Smooth muscle cell (in vitro differentiated cells): Measurements from ENCODE around the gene CYTIP. TPM values are rescaled to one million over a fixed set of nuclear protein-coding genes. Genes with fewer than 3 reads are reported as not detected.

ENCODE experiments used
- DNase-seq: peaks from one replicate; lab custom pipeline; 2025; ENCODE audit not compliant: unreplicated experiment; lab: John Stamatoyannopoulos, UW
- H2AFZ ChIP-seq: fragments of 200-600 bp; sonication (generic); 2 replicates; pipeline ENCODE4 v1.6.0; 2016; ENCODE audit warnings: antibody characterized with exemption, low read depth, mild to moderate bottlenecking
- H3F3A ChIP-seq: fragments of 200-600 bp; sonication (generic); 2 replicates; pipeline ENCODE4 v1.6.0; 2017; ENCODE audit warnings: antibody characterized with exemption, low read depth
- H3K27ac ChIP-seq: fragments of 200-600 bp; sonication (generic); 2 replicates; pipeline ENCODE4 v1.5.1; 2016; ENCODE audit warnings: low read depth, mild to moderate bottlenecking
- H3K27me3 ChIP-seq: fragments of 200-600 bp; sonication (generic); 2 replicates; pipeline ENCODE4 v1.6.1; 2016; ENCODE audit warnings: low read depth, mild to moderate bottlenecking
- H3K36me3 ChIP-seq: fragments of 200-600 bp; sonication (generic); 2 replicates; pipeline ENCODE4 v1.5.1; 2016; ENCODE audit warnings: low read depth
- H3K4me1 ChIP-seq: fragments of 200-600 bp; sonication (generic); 2 replicates; pipeline ENCODE4 v1.5.1; 2016; ENCODE audit warnings: low read depth
- H3K4me2 ChIP-seq: fragments of 200-600 bp; sonication (generic); 2 replicates; pipeline ENCODE4 v1.6.0; 2016; ENCODE audit warnings: mild to moderate bottlenecking
- H3K4me3 ChIP-seq: fragments of 200-600 bp; sonication (generic); 2 replicates; pipeline ENCODE4 v1.5.1; 2016; ENCODE audit warnings: mild to moderate bottlenecking
- H3K79me2 ChIP-seq: fragments of 200-600 bp; sonication (generic); 2 replicates; pipeline ENCODE4 v1.6.0; 2016; ENCODE audit warnings: low read depth, mild to moderate bottlenecking
- H3K9ac ChIP-seq: fragments of 200-600 bp; sonication (generic); 2 replicates; pipeline ENCODE4 v1.6.0; 2016; ENCODE audit warnings: low read depth
- H3K9me3 ChIP-seq: fragments of 200-600 bp; sonication (generic); replicated peaks from 2 replicates; pipeline ENCODE4 v1.5.1; 2016; ENCODE audit warnings: low read depth
- H4K20me1 ChIP-seq: fragments of 200-600 bp; sonication (generic); 2 replicates; pipeline ENCODE4 v1.6.0; 2016; ENCODE audit warnings: low read depth
- WGBS: methylation state at CpG from one replicate; pipeline ENCODE4 v1.1.7; 2016; ENCODE audit warnings: low lambda C conversion rate; 5-methylcytosine and 5-hydroxymethylcytosine counted together
- polyA plus RNA-seq: library from polyadenylated mRNA; unstranded; fragments of >200 nt; fragmentation: Nextera tagmentation; extraction: Ambion mirVana; gene quantifications from 2 replicates; pipeline ENCODE4 v1.2.1, GENCODE V29; 2016
- total RNA-seq: library from RNA; depleted of rRNA; stranded (reverse); fragments of >200 nt; gene quantifications from 2 replicates; pipeline ENCODE4 v1.2.3, GENCODE V29; 2014
- TF ChIP-seq, protein P1 (sequence below): fragments of 200-600 bp; sonication (generic); IDR thresholded peaks from 2 replicates; pipeline ENCODE4 v1.5.1; 2017; ENCODE audit warnings: borderline replicate concordance, mild to moderate bottlenecking, antibody characterized with exemption; ENCODE audit not compliant: insufficient read depth, poor library complexity, severe bottlenecking

Gene CYTIP
- total and polyA plus RNA-seq, 2 experiments from 2014 or later, result not detected

DNA sequence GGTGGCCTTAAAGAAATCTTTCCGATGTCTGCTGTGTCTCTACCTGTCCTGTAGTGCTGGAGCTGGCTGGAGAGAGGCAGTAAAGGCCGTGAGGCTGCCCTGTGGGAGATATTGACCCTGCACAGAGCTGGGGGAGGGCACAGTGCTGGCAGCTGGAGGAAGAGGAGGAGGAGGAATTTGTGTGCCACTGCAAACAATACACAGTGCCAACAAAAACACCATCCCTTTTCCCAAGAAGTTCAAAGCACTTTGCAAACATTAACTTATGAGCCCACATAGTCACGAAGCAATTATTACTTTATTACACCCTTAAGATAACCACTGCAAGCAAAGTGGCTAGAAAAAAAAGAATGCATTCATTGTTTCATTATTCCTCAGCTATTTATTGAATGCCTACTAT lies 45.0 kb upstream of the CYTIP start:
- H3K79me2 ChIP-seq, result no peaks in the 10 kb centered on the region
- TF ChIP-seq, protein P1, sequence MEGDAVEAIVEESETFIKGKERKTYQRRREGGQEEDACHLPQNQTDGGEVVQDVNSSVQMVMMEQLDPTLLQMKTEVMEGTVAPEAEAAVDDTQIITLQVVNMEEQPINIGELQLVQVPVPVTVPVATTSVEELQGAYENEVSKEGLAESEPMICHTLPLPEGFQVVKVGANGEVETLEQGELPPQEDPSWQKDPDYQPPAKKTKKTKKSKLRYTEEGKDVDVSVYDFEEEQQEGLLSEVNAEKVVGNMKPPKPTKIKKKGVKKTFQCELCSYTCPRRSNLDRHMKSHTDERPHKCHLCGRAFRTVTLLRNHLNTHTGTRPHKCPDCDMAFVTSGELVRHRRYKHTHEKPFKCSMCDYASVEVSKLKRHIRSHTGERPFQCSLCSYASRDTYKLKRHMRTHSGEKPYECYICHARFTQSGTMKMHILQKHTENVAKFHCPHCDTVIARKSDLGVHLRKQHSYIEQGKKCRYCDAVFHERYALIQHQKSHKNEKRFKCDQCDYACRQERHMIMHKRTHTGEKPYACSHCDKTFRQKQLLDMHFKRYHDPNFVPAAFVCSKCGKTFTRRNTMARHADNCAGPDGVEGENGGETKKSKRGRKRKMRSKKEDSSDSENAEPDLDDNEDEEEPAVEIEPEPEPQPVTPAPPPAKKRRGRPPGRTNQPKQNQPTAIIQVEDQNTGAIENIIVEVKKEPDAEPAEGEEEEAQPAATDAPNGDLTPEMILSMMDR, result no peak

DNA sequence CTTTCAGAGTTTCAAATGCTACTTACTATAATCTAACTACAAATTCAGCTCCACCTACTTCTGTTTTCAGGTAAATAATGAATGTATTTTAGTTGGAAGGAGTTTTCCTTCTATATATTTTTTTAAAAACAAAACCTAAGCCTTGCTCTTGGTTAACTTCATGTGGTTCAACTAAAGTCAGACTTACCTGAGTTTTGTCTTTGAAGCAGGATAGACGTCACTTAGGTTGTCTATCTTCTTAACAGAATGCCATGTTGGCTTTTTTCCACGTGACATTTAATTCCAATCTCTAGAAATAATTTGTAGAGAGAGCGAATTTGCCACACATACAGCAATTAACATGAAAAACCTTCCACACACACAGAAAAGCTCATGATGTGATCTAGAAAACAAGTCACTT lies 43.9 kb upstream of the CYTIP start:
- no peaks in the 10 kb centered on the region for H3K79me2 ChIP-seq
- WGBS, result 77% methylated on average over 3 of the region's 3 CpGs
- no peaks in the 10 kb centered on the region for H3K36me3 ChIP-seq
- no peaks in the 10 kb centered on the region for H3K9me3 ChIP-seq
- TF ChIP-seq, protein P1, result no peak
- H3K9ac ChIP-seq, result no peak overlapping the region
- H3K27me3 ChIP-seq, result peaks cover 19% of the 10 kb centered on the region
- no peak overlapping the region for H3K4me2 ChIP-seq
- H3K4me3 ChIP-seq, result no peak overlapping the region
- no peaks in the 10 kb centered on the region for H3F3A ChIP-seq
- no peaks in the 10 kb centered on the region for H4K20me1 ChIP-seq
- DNase-seq, result no peak
- H2AFZ ChIP-seq, result no peak overlapping the region
- no peak overlapping the region for H3K27ac ChIP-seq
- H3K4me1 ChIP-seq, result no peaks in the 10 kb centered on the region

More for the DNA sequence above, 45.0 kb upstream of the CYTIP start:
- no peak overlapping the region for H3K4me3 ChIP-seq
- no peaks in the 10 kb centered on the region for H3K9me3 ChIP-seq
- H3K27ac ChIP-seq, result no peak overlapping the region
- no peaks in the 10 kb centered on the region for H3K36me3 ChIP-seq
- 78% methylated on average over 3 of the region's 3 CpGs for WGBS
- DNase-seq, result no peak
- H3K9ac ChIP-seq, result no peak overlapping the region
- H3F3A ChIP-seq, result no peaks in the 10 kb centered on the region
- H4K20me1 ChIP-seq, result no peaks in the 10 kb centered on the region
- no peaks in the 10 kb centered on the region for H3K4me1 ChIP-seq
- H3K4me2 ChIP-seq, result no peak overlapping the region
- H3K27me3 ChIP-seq, result peaks cover 19% of the 10 kb centered on the region
- no peak overlapping the region for H2AFZ ChIP-seq

DNA sequence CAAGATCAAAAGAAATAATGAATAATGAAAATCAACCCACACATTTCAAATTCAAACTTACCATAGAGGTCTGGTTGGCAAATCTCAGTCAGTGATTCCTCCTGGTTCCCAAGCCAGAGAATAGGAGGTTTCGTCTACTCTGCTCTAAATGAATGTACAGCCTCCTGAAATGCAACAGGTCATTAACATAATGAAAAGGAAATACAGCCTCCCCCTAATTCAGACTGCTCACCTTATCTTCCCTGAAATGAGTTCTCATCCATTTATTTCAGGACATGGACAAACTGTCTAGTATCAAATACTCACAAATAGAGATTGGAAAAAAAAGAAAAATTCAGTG lies 43.4 kb upstream of the CYTIP start:
- Histone ChIP-seq H3K79me2 (no peaks in the 10 kb centered on the region), H4K20me1 (no peaks in the 10 kb centered on the region), H3K9me3 (no peaks in the 10 kb centered on the region), H2AFZ (no peak overlapping the region), H3K4me2 (no peak overlapping the region), H3K9ac (no peak overlapping the region), H3K27ac (no peak overlapping the region), H3K27me3 (peaks cover 19% of the 10 kb centered on the region), H3F3A (no peaks in the 10 kb centered on the region), H3K4me3 (no peak overlapping the region), H3K36me3 (no peaks in the 10 kb centered on the region), H3K4me1 (no peaks in the 10 kb centered on the region)
- TF ChIP-seq, protein P1, result no peak
- 74% methylated on average over 1 of the region's 1 CpG for WGBS
- no peak for DNase-seq

DNA sequence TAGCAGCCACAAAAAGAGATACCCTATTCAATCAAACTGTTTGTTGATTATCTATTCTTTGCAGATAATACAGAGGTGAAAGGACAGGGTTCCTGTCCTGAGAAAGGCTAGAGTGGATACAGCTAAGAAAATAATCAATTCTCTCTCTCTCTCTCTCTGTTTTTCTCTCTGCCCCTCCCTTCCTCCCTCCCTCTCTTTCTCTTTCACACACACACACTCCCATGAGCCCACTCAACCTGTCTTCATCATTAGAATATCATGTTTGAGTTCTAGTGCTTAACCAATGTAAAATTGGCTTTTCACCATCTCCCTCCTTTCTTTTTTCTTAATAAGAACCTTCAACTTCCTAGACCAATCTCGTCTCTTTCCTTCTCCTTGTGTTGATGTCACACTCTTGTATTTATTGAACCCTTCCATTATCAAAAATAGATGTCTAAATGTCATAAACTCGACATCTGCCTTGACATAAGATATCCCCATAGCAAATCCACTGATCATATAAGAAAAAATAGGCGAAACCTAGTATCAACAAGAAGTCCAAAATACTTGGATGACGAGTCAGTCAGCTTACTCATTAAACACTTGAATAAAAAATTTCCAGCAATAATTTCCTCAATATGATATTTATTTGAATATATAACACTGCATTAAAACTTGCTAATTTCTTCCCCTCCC lies 42.8 kb upstream of the CYTIP start:
- no peak overlapping the region for H3K27ac ChIP-seq
- no peaks in the 10 kb centered on the region for H3K4me1 ChIP-seq
- no peaks in the 10 kb centered on the region for H4K20me1 ChIP-seq
- no peak for DNase-seq
- H3K36me3 ChIP-seq, result no peaks in the 10 kb centered on the region
- peaks cover 19% of the 10 kb centered on the region for H3K27me3 ChIP-seq
- H2AFZ ChIP-seq, result no peak overlapping the region
- no peaks in the 10 kb centered on the region for H3F3A ChIP-seq
- H3K9me3 ChIP-seq, result no peaks in the 10 kb centered on the region
- 83% methylated on average over 4 of the region's 4 CpGs for WGBS
- TF ChIP-seq, protein P1, result no peak
- H3K4me3 ChIP-seq, result no peak overlapping the region
- H3K9ac ChIP-seq, result no peak overlapping the region
- H3K79me2 ChIP-seq, result no peaks in the 10 kb centered on the region
- H3K4me2 ChIP-seq, result no peak overlapping the region
